HL-60 (cell line): ENCODE results near the gene PRKRA.

ENCODE experiments used
- CTCF ChIP-seq: IDR thresholded peaks from one replicate; pipeline ENCODE4 v1.5.1; 2011; ENCODE audit warnings: low read length, control low read depth, inconsistent platforms; ENCODE audit not compliant: insufficient read depth
- POLR2AphosphoS5 ChIP-seq: IDR thresholded peaks from 2 replicates; pipeline ENCODE4 v1.6.1; 2012; ENCODE audit warnings: low read depth
- SPI1 ChIP-seq: IDR thresholded peaks from 2 replicates; pipeline ENCODE4 v1.6.1; 2012; ENCODE audit warnings: low read depth, mild to moderate bottlenecking, borderline replicate concordance

GRCh38 chr2:178403671-178404306, 47.2 kb downstream of the PRKRA start:
- no peak for TF ChIP-seq CTCF
- TF ChIP-seq POLR2AphosphoS5, result no peak
- TF ChIP-seq SPI1, result no peak
